HepG2 (cell line): ENCODE data around the gene ACACA. TPM values are rescaled to one million over a fixed set of nuclear protein-coding genes. Genes with fewer than 3 reads are reported as not detected.

Source experiments
- BCL6 ChIP-seq: IDR thresholded peaks from 2 replicates; pipeline ENCODE4 v1.6.1; 2016; ENCODE audit warnings: missing genetic modification reagents, missing compliant biosample characterization
- KDM5A ChIP-seq: fragments of 200-600 bp; sonication (generic); IDR thresholded peaks from 2 replicates; pipeline ENCODE4 v1.7.0; 2018; ENCODE audit warnings: antibody characterized with exemption, mild to moderate bottlenecking, low read length, borderline replicate concordance
- NFIC ChIP-seq: IDR thresholded peaks from 2 replicates; pipeline ENCODE4 v1.6.1; 2012; ENCODE audit warnings: mild to moderate bottlenecking, low read length, inconsistent platforms
- ONECUT2 ChIP-seq: sonication (generic); formaldehyde crosslinking; IDR thresholded peaks from 2 replicates; pipeline ENCODE4 v1.4.0; 2020; ENCODE audit warnings: missing genetic modification reagents
- PCBP1 ChIP-seq: fragments of 200-400 bp; formaldehyde crosslinking; IDR thresholded peaks from 2 replicates; pipeline ENCODE4 v1.6.1; 2017; ENCODE audit warnings: mild to moderate bottlenecking, low read depth, low read length, borderline replicate concordance
- ZNF589 ChIP-seq: sonication (generic); formaldehyde crosslinking; conservative IDR thresholded peaks from 2 replicates; pipeline ENCODE4 v1.8.0; 2022; ENCODE audit warnings: mild to moderate bottlenecking, moderate library complexity, missing genetic modification reagents
- ZNF878 ChIP-seq: sonication (generic); formaldehyde crosslinking; IDR thresholded peaks from 2 replicates; pipeline ENCODE4 v1.8.1; 2023; ENCODE audit warnings: mild to moderate bottlenecking, missing genetic modification reagents, moderate library complexity
- ZNF879 ChIP-seq: sonication (generic); formaldehyde crosslinking; IDR thresholded peaks from 2 replicates; pipeline ENCODE4 v1.8.1; 2023; ENCODE audit warnings: missing genetic modification reagents
- polyA plus RNA-seq, 8 experiments: library from polyadenylated mRNA; depleted of rRNA in 3 of 8; stranded (reverse) in 7 of 8; unstranded in 1 of 8; fragments of >200 nt; fragmentation: Illumina TruSeq in 4 of 8; extraction: Trizol in 4 of 8; gene quantifications; 2 replicates each; pipeline versions ENCODE4 v1.2.1 to v1.2.3, GENCODE V29; 2011 to 2016; ENCODE audit warnings: low read depth in 4 of 8, missing spikeins in 1 of 8, mixed read lengths in 1 of 8; ENCODE audit not compliant: insufficient read depth in 1 of 8
- total RNA-seq, 5 experiments: library from RNA; depleted of rRNA; stranded (reverse); fragments of >200 nt; fragmentation: Illumina TruSeq; extraction: Trizol; gene quantifications; 2 replicates each; pipeline ENCODE4 v1.2.3, GENCODE V29; 2016; ENCODE audit warnings: low read depth in 1 of 5
- TF ChIP-seq, protein P1 (sequence below): sonication (generic); formaldehyde crosslinking; IDR thresholded peaks from 2 replicates; pipeline ENCODE4 v1.5.0; 2020; ENCODE audit warnings: missing genetic modification reagents, mild to moderate bottlenecking, borderline replicate concordance
- TF ChIP-seq, protein P2 (sequence below): IDR thresholded peaks from 2 replicates; pipeline ENCODE4 v1.6.1; 2016; ENCODE audit warnings: low read depth
- TF ChIP-seq, protein P3 (sequence below): sonication (generic); formaldehyde crosslinking; IDR thresholded peaks from 2 replicates; pipeline ENCODE4 v1.9.0; 2022; ENCODE audit warnings: low read depth, missing genetic modification reagents
- TF ChIP-seq, protein P4 (sequence below): sonication (generic); formaldehyde crosslinking; IDR thresholded peaks from 2 replicates; pipeline ENCODE4 v1.4.0; 2020; ENCODE audit warnings: missing genetic modification reagents, borderline replicate concordance
- TF ChIP-seq, protein P5 (sequence below): IDR thresholded peaks from 2 replicates; pipeline ENCODE4 v1.6.1; 2016; ENCODE audit warnings: mild to moderate bottlenecking
- TF ChIP-seq, protein P6 (sequence below): sonication (generic); formaldehyde crosslinking; IDR thresholded peaks from 2 replicates; pipeline ENCODE4 v1.4.0; 2020; ENCODE audit warnings: low read depth, mild to moderate bottlenecking, missing genetic modification reagents

ACACA gene
- total and polyA plus RNA-seq, 2 of the 13 experiments (the other 11 are each of a cell fraction or from before 2014, with no cell fraction given): 39.2 to 47.2 TPM

DNA sequence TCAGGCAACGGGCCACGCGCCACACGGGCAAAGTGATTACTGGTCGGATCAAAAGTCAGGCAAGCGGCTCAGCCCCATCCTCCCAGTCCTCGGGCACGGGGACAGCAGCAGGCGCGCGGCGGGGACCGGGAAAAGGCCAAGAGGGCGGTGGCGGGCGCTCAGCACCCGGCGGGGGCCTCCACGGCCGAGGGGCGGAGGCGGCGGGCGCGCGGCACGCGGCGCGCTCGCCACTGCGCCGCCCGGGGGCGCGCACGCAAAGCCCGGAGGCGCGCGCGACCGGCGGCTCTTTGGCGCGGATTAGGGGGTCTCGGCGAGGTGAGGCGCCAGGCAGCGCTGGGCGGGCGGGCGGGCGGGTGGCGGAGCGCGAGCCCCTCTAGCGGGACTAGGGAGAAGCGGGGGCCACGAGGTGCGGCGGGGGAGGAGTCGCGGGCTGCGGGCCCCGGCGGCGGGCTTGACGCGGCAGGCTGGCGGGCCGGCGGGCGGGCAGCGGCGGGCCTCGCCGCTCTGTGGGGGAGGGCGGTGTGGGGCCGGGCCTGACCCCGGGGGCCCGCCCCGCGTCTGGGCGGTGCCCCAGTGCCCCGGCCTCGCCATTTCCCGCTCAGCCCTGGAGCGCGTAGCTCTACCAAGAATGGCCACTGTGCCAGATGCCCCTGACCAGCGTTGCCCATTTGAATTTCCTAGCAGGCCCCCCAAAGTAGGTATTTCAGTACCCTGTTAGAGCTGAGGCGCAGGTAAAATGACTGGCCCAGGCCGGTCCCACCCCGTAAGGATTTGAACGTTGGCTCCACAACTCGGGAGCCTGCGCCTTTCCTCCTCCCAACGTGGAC lies at the start of gene ACACA, which contains the start of gene TADA2A (continued):
- TF ChIP-seq, protein P1, sequence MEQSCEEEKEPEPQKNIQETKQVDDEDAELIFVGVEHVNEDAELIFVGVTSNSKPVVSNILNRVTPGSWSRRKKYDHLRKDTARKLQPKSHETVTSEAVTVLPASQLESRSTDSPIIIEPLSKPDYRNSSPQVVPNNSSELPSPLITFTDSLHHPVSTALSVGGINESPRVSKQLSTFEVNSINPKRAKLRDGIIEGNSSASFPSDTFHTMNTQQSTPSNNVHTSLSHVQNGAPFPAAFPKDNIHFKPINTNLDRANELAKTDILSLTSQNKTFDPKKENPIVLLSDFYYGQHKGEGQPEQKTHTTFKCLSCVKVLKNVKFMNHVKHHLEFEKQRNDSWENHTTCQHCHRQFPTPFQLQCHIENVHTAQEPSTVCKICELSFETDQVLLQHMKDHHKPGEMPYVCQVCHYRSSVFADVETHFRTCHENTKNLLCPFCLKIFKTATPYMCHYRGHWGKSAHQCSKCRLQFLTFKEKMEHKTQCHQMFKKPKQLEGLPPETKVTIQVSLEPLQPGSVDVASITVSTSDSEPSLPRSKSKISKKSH (CRISPR knock-in tag): no peak
- TF ChIP-seq, protein P2, sequence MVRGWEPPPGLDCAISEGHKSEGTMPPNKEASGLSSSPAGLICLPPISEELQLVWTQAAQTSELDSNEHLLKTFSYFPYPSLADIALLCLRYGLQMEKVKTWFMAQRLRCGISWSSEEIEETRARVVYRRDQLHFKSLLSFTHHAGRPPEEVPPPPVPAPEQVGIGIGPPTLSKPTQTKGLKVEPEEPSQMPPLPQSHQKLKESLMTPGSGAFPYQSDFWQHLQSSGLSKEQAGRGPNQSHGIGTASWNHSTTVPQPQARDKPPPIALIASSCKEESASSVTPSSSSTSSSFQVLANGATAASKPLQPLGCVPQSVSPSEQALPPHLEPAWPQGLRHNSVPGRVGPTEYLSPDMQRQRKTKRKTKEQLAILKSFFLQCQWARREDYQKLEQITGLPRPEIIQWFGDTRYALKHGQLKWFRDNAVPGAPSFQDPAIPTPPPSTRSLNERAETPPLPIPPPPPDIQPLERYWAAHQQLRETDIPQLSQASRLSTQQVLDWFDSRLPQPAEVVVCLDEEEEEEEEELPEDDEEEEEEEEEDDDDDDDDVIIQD (CRISPR knock-in tag): no peak
- no peak for TF ChIP-seq PCBP1
- TF ChIP-seq NFIC: no peak
- TF ChIP-seq ZNF878 (CRISPR knock-in tag): no peak
- no peak for TF ChIP-seq ONECUT2 (CRISPR knock-in tag)
- TF ChIP-seq, protein P3, sequence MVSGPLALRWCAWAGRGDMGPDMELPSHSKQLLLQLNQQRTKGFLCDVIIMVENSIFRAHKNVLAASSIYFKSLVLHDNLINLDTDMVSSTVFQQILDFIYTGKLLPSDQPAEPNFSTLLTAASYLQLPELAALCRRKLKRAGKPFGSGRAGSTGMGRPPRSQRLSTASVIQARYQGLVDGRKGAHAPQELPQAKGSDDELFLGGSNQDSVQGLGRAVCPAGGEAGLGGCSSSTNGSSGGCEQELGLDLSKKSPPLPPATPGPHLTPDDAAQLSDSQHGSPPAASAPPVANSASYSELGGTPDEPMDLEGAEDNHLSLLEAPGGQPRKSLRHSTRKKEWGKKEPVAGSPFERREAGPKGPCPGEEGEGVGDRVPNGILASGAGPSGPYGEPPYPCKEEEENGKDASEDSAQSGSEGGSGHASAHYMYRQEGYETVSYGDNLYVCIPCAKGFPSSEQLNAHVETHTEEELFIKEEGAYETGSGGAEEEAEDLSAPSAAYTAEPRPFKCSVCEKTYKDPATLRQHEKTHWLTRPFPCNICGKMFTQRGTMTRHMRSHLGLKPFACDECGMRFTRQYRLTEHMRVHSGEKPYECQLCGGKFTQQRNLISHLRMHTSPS (CRISPR knock-in tag): peak; percentile 59; the same call in 1 of the 2 replicates
- TF ChIP-seq KDM5A: no peak
- TF ChIP-seq ZNF589 (CRISPR knock-in tag): 0 out of 2 replicates have a peak, but pooled peaks have one; percentile 41
- TF ChIP-seq ZNF879 (CRISPR knock-in tag): peak; percentile 84
- TF ChIP-seq, protein P4, sequence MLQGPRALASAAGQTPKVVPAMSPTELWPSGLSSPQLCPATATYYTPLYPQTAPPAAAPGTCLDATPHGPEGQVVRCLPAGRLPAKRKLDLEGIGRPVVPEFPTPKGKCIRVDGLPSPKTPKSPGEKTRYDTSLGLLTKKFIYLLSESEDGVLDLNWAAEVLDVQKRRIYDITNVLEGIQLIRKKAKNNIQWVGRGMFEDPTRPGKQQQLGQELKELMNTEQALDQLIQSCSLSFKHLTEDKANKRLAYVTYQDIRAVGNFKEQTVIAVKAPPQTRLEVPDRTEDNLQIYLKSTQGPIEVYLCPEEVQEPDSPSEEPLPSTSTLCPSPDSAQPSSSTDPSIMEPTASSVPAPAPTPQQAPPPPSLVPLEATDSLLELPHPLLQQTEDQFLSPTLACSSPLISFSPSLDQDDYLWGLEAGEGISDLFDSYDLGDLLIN (CRISPR knock-in tag): peak; percentile 53; the same call in 1 of the 2 replicates
- TF ChIP-seq, protein P5, sequence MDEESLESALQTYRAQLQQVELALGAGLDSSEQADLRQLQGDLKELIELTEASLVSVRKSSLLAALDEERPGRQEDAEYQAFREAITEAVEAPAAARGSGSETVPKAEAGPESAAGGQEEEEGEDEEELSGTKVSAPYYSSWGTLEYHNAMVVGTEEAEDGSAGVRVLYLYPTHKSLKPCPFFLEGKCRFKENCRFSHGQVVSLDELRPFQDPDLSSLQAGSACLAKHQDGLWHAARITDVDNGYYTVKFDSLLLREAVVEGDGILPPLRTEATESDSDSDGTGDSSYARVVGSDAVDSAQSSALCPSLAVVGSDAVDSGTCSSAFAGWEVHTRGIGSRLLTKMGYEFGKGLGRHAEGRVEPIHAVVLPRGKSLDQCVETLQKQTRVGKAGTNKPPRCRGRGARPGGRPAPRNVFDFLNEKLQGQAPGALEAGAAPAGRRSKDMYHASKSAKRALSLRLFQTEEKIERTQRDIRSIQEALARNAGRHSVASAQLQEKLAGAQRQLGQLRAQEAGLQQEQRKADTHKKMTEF (CRISPR knock-in tag): peak; percentile 29; the same call in 1 of the 2 replicates
- TF ChIP-seq BCL6 (CRISPR knock-in tag): no peak
- TF ChIP-seq, protein P6, sequence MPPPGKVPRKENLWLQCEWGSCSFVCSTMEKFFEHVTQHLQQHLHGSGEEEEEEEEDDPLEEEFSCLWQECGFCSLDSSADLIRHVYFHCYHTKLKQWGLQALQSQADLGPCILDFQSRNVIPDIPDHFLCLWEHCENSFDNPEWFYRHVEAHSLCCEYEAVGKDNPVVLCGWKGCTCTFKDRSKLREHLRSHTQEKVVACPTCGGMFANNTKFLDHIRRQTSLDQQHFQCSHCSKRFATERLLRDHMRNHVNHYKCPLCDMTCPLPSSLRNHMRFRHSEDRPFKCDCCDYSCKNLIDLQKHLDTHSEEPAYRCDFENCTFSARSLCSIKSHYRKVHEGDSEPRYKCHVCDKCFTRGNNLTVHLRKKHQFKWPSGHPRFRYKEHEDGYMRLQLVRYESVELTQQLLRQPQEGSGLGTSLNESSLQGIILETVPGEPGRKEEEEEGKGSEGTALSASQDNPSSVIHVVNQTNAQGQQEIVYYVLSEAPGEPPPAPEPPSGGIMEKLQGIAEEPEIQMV (CRISPR knock-in tag): no peak
